ENCODE data around the gene ZDHHC18.

DNA sequence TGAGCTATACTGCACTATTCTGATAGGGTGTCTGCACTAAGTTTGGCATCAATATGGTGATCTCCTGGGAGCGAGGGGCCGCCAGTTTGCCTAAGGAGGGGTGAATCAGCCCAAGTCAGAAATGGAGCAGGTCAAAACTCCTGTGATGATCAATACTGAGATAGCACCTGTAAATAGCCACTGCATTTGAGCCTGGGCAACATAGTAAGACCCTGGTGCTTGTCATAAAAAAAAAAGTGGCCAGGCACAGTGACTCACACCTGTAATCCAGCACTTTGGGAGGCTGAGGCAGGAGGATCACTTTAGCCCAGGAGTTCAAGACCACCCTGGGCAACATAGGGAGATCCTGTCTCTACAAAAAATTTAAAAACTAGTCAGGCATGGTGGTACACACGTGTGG is 11.6 kb upstream of the ZDHHC18 start:
- TF ChIP-seq, protein P1, sequence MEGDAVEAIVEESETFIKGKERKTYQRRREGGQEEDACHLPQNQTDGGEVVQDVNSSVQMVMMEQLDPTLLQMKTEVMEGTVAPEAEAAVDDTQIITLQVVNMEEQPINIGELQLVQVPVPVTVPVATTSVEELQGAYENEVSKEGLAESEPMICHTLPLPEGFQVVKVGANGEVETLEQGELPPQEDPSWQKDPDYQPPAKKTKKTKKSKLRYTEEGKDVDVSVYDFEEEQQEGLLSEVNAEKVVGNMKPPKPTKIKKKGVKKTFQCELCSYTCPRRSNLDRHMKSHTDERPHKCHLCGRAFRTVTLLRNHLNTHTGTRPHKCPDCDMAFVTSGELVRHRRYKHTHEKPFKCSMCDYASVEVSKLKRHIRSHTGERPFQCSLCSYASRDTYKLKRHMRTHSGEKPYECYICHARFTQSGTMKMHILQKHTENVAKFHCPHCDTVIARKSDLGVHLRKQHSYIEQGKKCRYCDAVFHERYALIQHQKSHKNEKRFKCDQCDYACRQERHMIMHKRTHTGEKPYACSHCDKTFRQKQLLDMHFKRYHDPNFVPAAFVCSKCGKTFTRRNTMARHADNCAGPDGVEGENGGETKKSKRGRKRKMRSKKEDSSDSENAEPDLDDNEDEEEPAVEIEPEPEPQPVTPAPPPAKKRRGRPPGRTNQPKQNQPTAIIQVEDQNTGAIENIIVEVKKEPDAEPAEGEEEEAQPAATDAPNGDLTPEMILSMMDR (IDR thresholded peaks at IDR 0.05), result no peak
- TF ChIP-seq POLR2A (IDR thresholded peaks at IDR 0.05), result no peak
